Daoy (cell line): Measurements from ENCODE around the gene ZNF236. TPM values are rescaled to one million over a fixed set of nuclear protein-coding genes. Genes with fewer than 3 reads are reported as not detected.

Experiments
- DNase-seq: peaks from one replicate; pipeline ENCODE4 v3.0.0-alpha.2; 2015; ENCODE audit warnings: low read depth
- total RNA-seq: library from RNA; depleted of rRNA; stranded (reverse); fragments of >200 nt; shearing (Covaris generic); gene quantifications from 2 replicates; pipeline ENCODE4 v1.2.3, GENCODE V29; 2014

Gene ZNF236
- total RNA-seq, 1 experiment from 2014 or later, result 2.5 TPM

GRCh38 chr18:76859474-76860339, 37.4 kb downstream of the ZNF236 start:
- no peak for DNase-seq

GRCh38 chr18:76860411-76860810, 38.1 kb downstream of the ZNF236 start:
- DNase-seq, result no peak

- no peak for DNase-seq
These were observed 44.3 kb downstream of the ZNF236 start for GRCh38 chr18:76866666-76867065.

- DNase-seq, result no peak
These were observed 51.0 kb downstream of the ZNF236 start for GRCh38 chr18:76873311-76873710.

GRCh38 chr18:76873713-76874112, 51.4 kb downstream of the ZNF236 start:
- DNase-seq, result no peak

- DNase-seq, result no peak
These were observed 52.5 kb downstream of the ZNF236 start for GRCh38 chr18:76874642-76875389.

GRCh38 chr18:76875390-76876325, 53.3 kb downstream of the ZNF236 start:
- peak; percentile 41 for DNase-seq

GRCh38 chr18:76878426-76878825, 56.1 kb downstream of the ZNF236 start:
- no peak for DNase-seq

- no peak for DNase-seq
These were observed 57.7 kb downstream of the ZNF236 start for GRCh38 chr18:76880026-76880425.

GRCh38 chr18:76881744-76882143, 59.4 kb downstream of the ZNF236 start:
- no peak for DNase-seq

GRCh38 chr18:76882146-76882545, 59.8 kb downstream of the ZNF236 start:
- no peak for DNase-seq

GRCh38 chr18:76885001-76885400, 62.6 kb downstream of the ZNF236 start:
- no peak for DNase-seq

GRCh38 chr18:76886112-76886511, 63.8 kb downstream of the ZNF236 start:
- no peak for DNase-seq

GRCh38 chr18:76889091-76889699, 66.8 kb downstream of the ZNF236 start:
- no peak for DNase-seq

- no peak for DNase-seq
These were observed 70.5 kb downstream of the ZNF236 start for GRCh38 chr18:76892832-76893231.

- DNase-seq, result no peak
These were observed 72.4 kb downstream of the ZNF236 start for GRCh38 chr18:76894566-76895346.

- DNase-seq, result no peak
These were observed 73.1 kb downstream of the ZNF236 start for GRCh38 chr18:76895498-76895897.

- DNase-seq, result no peak
These were observed 74.3 kb downstream of the ZNF236 start for GRCh38 chr18:76896677-76897076.

GRCh38 chr18:76897257-76897656, 74.9 kb downstream of the ZNF236 start:
- no peak for DNase-seq

- DNase-seq, result no peak
These were observed 81.0 kb downstream of the ZNF236 start for GRCh38 chr18:76903386-76903785.

- no peak for DNase-seq
These were observed 83.5 kb downstream of the ZNF236 start for GRCh38 chr18:76905821-76906220.
